Spleen (tissue), 11 donors: Measurements from ENCODE around the gene IRF6. TPM values are rescaled to one million over a fixed set of nuclear protein-coding genes. Genes with fewer than 3 reads are reported as not detected.

ENCODE experiments used
- DNase-seq: peaks from one replicate; pipeline ENCODE4 v3.0.0-alpha.2; 2020
- H3K27ac ChIP-seq, 8 donors: fragments of 200-600 bp; sonication (generic) in 7 of 8; 1 replicate in 4 of 8; 2 replicates in 4 of 8; pipeline versions ENCODE4 v1.5.0 to v1.8.0; 2016 to 2021; ENCODE audit warnings: inconsistent platforms in 4 of 8, mild to moderate bottlenecking in 4 of 8, moderate library complexity in 1 of 8
- H3K27me3 ChIP-seq, 7 donors: fragments of 200-600 bp; sonication (generic) in 6 of 7; replicated peaks in 1 of 7; 1 replicate in 4 of 7; 2 replicates in 3 of 7; pipeline versions ENCODE4 v1.5.0 to v1.8.0; 2016 to 2021; ENCODE audit warnings: inconsistent platforms in 3 of 7, mild to moderate bottlenecking in 1 of 7
- H3K36me3 ChIP-seq, 6 donors: fragments of 200-600 bp; sonication (generic) in 5 of 6; 1 replicate in 4 of 6; 2 replicates in 2 of 6; pipeline versions ENCODE4 v1.5.0 to v1.8.0; 2016 to 2021; ENCODE audit warnings: inconsistent platforms in 2 of 6
- H3K4me1 ChIP-seq, 6 donors: fragments of 200-600 bp; sonication (generic) in 5 of 6; 1 replicate in 3 of 6; 2 replicates in 3 of 6; pipeline versions ENCODE4 v1.5.0 to v1.8.0; 2016 to 2021; ENCODE audit warnings: inconsistent platforms in 3 of 6
- H3K4me3 ChIP-seq, 8 donors: fragments of 200-600 bp; sonication (generic) in 7 of 8; 1 replicate in 4 of 8; 2 replicates in 4 of 8; pipeline versions ENCODE4 v1.5.0 to v1.8.0; 2016 to 2021; ENCODE audit warnings: inconsistent platforms in 4 of 8, mild to moderate bottlenecking in 4 of 8, moderate library complexity in 2 of 8
- H3K9me3 ChIP-seq, 8 donors: fragments of 200-600 bp; sonication (generic) in 7 of 8; 1 replicate in 4 of 8; 2 replicates in 4 of 8; pipeline versions ENCODE4 v1.5.0 to v1.8.0; 2016 to 2021; ENCODE audit warnings: inconsistent platforms in 4 of 8
- CTCF ChIP-seq, 11 experiments: fragments of 200-600 bp in 7 of 11; fragments of 450-650 bp in 4 of 11; sonication (generic) in 4 of 11; IDR thresholded peaks in 8 of 11; conservative IDR thresholded peaks in 3 of 11; 1 replicate in 7 of 11; 2 replicates in 4 of 11; pipeline versions ENCODE4 v1.4.0 to v1.8.0; 2016 to 2021; ENCODE audit warnings: antibody characterized with exemption in 11 of 11, inconsistent platforms in 4 of 11, mild to moderate bottlenecking in 1 of 11
- POLR2A ChIP-seq, 3 donors: fragments of 450-650 bp; IDR thresholded peaks; one replicate each; pipeline ENCODE4 v1.5.1; 2017; ENCODE audit warnings: antibody characterized with exemption in 3 of 3, mild to moderate bottlenecking in 1 of 3
- POLR2AphosphoS5 ChIP-seq, 3 donors: sonication (generic); formaldehyde crosslinking; IDR thresholded peaks; one replicate each; pipeline ENCODE4 v1.5.1; 2017; ENCODE audit warnings: antibody characterized with exemption in 3 of 3
- WGBS, 5 donors: extraction: QIAGEN DNeasy Blood & Tissue Kit in 3 of 5; methylation state at CpG; one replicate each; pipeline versions ENCODE4 v1.1.5 to v1.1.7; 2013 to 2018; 5-methylcytosine and 5-hydroxymethylcytosine counted together
- intact Hi-C: fragments of 100-400 bp; cut with DNase I; formaldehyde crosslinking; loops from one replicate; pipeline ENCODE4 v1.15.0; 2023; ENCODE audit warnings: low total_unique reads
- polyA plus RNA-seq, 3 donors: library from polyadenylated mRNA; stranded (reverse); fragments of 200-250 nt; gene quantifications; one replicate each; pipeline ENCODE4 v1.2.1, GENCODE V29; 2013
- total RNA-seq, 7 donors: library from RNA; depleted of rRNA in 3 of 7; stranded (reverse); fragments of >200 nt in 3 of 7; fragmentation: NEBNext Ultra II Directional in 4 of 7; extraction: Animal tissue kit (Norgen Biotek cat#: 25700) in 4 of 7; gene quantifications; one replicate each; pipeline versions ENCODE4 v1.1.0 to v1.2.1, GENCODE V29; 2016 to 2021
- donor health status: healthy with polysubstance abuse.
- donor health status: DM: no; HTN: no; CAD: no; lungs with moderate emphysema.
- donor health status: DM: no; HTN: no; CAD: no.
- donor health status: Bipolar disorder and iron deficiency.
- donor health status: healthy.
- donor health status: DM: no; HTN: no; CAD: no.
- donor health status: DM: yes; HTN: yes; CAD: no.

IRF6 gene
- total and polyA plus RNA-seq, 10 donors: 0.59 to 5.6 (median 3.4) TPM

- peak overlapping the region in 3 of 8 donors; percentile 57 to 79 (median 59) for H3K4me3 ChIP-seq
- H3K36me3 ChIP-seq: peaks cover 4 to 51% (median 15%) of the 10 kb centered on the region in 6 donors
- TF ChIP-seq POLR2AphosphoS5 (IDR thresholded peaks at IDR 0.05) (peak; percentile 40 to 57 (median 47)), CTCF (IDR thresholded peaks at IDR 0.05 in 8 of 11, conservative IDR thresholded peaks at IDR 0.05 in 3 of 11) (no peak), POLR2A (IDR thresholded peaks at IDR 0.05) (no peak)
- H3K4me1 ChIP-seq: peaks cover 8 to 32% (median 16%) of the 10 kb centered on the region in 6 donors
- 77 to 85% (median 78%) methylated on average over 6 of the region's 6 CpGs for WGBS, 5 donors
- no peak for DNase-seq
- intact Hi-C loops: no loop called here
- peak overlapping the region in 3 of 8 donors; percentile 88 to 95 (median 89) for H3K27ac ChIP-seq
- H3K9me3 ChIP-seq: peaks cover 0 to 4% (median 0%) of the 10 kb centered on the region in 8 donors
- H3K27me3 ChIP-seq: peaks cover 0 to 2% (median 0%) of the 10 kb centered on the region in 7 donors
Observed at GRCh38 chr1:209783386-209783785, 22.6 kb downstream of the IRF6 start.

- no peak for TF ChIP-seq CTCF (IDR thresholded peaks at IDR 0.05 in 8 of 11, conservative IDR thresholded peaks at IDR 0.05 in 3 of 11)
- TF ChIP-seq POLR2A (IDR thresholded peaks at IDR 0.05): no peak
- peak in 1 of 3 donors; percentile 48 for TF ChIP-seq POLR2AphosphoS5 (IDR thresholded peaks at IDR 0.05)
- Histone ChIP-seq H3K9me3 (peaks cover 0 to 4% (median 0%) of the 10 kb centered on the region in 8 donors), H3K4me3 (no peak overlapping the region), H3K27ac (peak overlapping the region in 1 of 8 donors; percentile 7), H3K27me3 (no peaks in the 10 kb centered on the region), H3K4me1 (peaks cover 10 to 43% (median 25%) of the 10 kb centered on the region in 6 donors), H3K36me3 (peaks cover 6 to 82% (median 43%) of the 10 kb centered on the region in 6 donors)
- intact Hi-C loops: no loop called here
- no peak for DNase-seq
- 82 to 95% (median 92%) methylated on average over 4 of the region's 4 CpGs for WGBS, 5 donors
Observed at GRCh38 chr1:209780268-209780667, 25.7 kb downstream of the IRF6 start.

- Histone ChIP-seq H3K4me1 (peaks cover 10 to 47% (median 32%) of the 10 kb centered on the region in 6 donors), H3K9me3 (no peaks in the 10 kb centered on the region), H3K27me3 (no peaks in the 10 kb centered on the region), H3K27ac (peak overlapping the region in 1 of 8 donors; percentile 23), H3K36me3 (peaks cover 6 to 99% (median 49%) of the 10 kb centered on the region in 6 donors), H3K4me3 (no peak overlapping the region)
- TF ChIP-seq POLR2A (IDR thresholded peaks at IDR 0.05) (no peak), POLR2AphosphoS5 (IDR thresholded peaks at IDR 0.05) (no peak), CTCF (IDR thresholded peaks at IDR 0.05 in 8 of 11, conservative IDR thresholded peaks at IDR 0.05 in 3 of 11) (no peak)
- DNase-seq: no peak
- intact Hi-C loops: no loop called here
- WGBS, 5 donors: 93 to 100% (median 96%) methylated on average over 1 of the region's 1 CpG
Observed at GRCh38 chr1:209778102-209778501, 27.8 kb downstream of the IRF6 start.

GRCh38 chr1:209777587-209777986 is 28.4 kb downstream of the IRF6 start:
- Histone ChIP-seq H3K4me1 (peaks cover 9 to 47% (median 30%) of the 10 kb centered on the region in 6 donors), H3K4me3 (no peak overlapping the region), H3K9me3 (no peaks in the 10 kb centered on the region), H3K36me3 (peaks cover 6 to 99% (median 53%) of the 10 kb centered on the region in 6 donors), H3K27me3 (no peaks in the 10 kb centered on the region), H3K27ac (peak overlapping the region in 1 of 8 donors; percentile 23)
- intact Hi-C loops: no loop called here
- TF ChIP-seq POLR2AphosphoS5 (IDR thresholded peaks at IDR 0.05) (peak in 1 of 3 donors; percentile 10), POLR2A (IDR thresholded peaks at IDR 0.05) (no peak)
- DNase-seq: no peak
- WGBS, 5 donors: 82 to 92% (median 90%) methylated on average over 2 of the region's 2 CpGs
